NB4 (cell line): Measurements from ENCODE around the gene CIPC.

Experiments used
- DNase-seq: peaks from one replicate; pipeline ENCODE4 v3.0.0; 2010; ENCODE audit warnings: low read depth
- H3K4me3 ChIP-seq: one replicate; pipeline ENCODE4 v1.5.1; 2011; ENCODE audit warnings: mild to moderate bottlenecking, low read depth, low read length, moderate library complexity
- MYC ChIP-seq: IDR thresholded peaks from 2 replicates; pipeline ENCODE4 v1.6.1; 2011; ENCODE audit warnings: low read depth, low read length
- POLR2A ChIP-seq: IDR thresholded peaks from 2 replicates; pipeline ENCODE4 v1.6.1; 2011; ENCODE audit warnings: mild to moderate bottlenecking; ENCODE audit not compliant: insufficient read length; ENCODE audit errors: extremely low read depth
- TF ChIP-seq, protein P1 (sequence below): IDR thresholded peaks from 2 replicates; pipeline ENCODE4 v1.6.1; 2011; ENCODE audit warnings: low read depth, low read length
- TF ChIP-seq, protein P2 (sequence below): IDR thresholded peaks from one replicate; pipeline ENCODE4 v1.5.1; 2012; ENCODE audit warnings: low read depth, low read length

CIPC gene

DNA sequence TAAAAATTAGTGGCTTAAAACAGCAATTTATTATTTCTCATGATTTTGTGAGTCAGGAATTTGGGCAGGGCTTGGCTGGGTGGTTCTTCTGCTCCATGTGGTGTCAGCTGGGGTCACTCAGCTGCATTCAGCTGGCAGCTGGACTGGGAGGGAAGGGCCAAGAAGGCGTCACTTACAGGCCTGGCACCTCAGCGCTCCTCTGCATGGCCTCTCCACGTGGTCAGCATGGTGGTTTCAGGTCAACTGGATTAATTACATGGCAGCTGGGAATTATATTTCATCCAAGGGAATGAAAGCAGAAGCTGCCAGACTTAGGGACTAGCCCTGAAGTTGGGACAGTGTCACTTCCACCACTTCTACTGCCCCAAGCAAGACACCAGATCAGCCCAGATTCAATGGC is 42.1 kb upstream of the CIPC start:
- DNase-seq, result no peak
- no peak overlapping the region for H3K4me3 ChIP-seq
- no peak for TF ChIP-seq MYC
- TF ChIP-seq, protein P1, sequence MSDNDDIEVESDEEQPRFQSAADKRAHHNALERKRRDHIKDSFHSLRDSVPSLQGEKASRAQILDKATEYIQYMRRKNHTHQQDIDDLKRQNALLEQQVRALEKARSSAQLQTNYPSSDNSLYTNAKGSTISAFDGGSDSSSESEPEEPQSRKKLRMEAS, result no peak
- TF ChIP-seq, protein P2, sequence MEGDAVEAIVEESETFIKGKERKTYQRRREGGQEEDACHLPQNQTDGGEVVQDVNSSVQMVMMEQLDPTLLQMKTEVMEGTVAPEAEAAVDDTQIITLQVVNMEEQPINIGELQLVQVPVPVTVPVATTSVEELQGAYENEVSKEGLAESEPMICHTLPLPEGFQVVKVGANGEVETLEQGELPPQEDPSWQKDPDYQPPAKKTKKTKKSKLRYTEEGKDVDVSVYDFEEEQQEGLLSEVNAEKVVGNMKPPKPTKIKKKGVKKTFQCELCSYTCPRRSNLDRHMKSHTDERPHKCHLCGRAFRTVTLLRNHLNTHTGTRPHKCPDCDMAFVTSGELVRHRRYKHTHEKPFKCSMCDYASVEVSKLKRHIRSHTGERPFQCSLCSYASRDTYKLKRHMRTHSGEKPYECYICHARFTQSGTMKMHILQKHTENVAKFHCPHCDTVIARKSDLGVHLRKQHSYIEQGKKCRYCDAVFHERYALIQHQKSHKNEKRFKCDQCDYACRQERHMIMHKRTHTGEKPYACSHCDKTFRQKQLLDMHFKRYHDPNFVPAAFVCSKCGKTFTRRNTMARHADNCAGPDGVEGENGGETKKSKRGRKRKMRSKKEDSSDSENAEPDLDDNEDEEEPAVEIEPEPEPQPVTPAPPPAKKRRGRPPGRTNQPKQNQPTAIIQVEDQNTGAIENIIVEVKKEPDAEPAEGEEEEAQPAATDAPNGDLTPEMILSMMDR, result no peak
- TF ChIP-seq POLR2A, result no peak

- TF ChIP-seq, protein P2, result no peak
- TF ChIP-seq, protein P1, result no peak
- TF ChIP-seq POLR2A (no peak), MYC (no peak)
- H3K4me3 ChIP-seq, result no peak overlapping the region
- DNase-seq, result no peak
Observed at GRCh38 chr14:77058117-77058516, 39.9 kb upstream of the CIPC start.

DNA sequence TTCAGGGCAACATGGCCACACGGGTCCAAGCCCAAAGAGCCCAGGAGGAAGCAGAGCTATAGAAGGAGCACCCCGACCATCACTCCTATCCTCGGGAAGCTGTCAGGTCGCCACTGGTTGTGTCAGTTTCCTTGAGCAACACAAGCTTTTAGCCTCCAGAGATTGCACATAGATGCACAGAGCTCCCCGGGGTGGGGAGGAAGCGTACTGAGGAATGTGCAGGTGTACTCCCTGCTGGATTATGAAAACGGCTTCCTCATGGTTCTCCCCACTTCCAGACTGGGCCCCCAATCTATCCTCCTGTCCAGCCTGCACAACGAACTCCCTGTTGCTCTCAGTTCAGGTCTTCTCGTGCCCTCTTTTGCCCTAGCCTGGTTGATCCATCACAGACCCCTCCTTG is 39.3 kb upstream of the CIPC start:
- no peak for TF ChIP-seq MYC
- TF ChIP-seq, protein P2, result no peak
- TF ChIP-seq, protein P1, result no peak
- no peak for TF ChIP-seq POLR2A
- no peak for DNase-seq
- H3K4me3 ChIP-seq, result no peak overlapping the region

DNA sequence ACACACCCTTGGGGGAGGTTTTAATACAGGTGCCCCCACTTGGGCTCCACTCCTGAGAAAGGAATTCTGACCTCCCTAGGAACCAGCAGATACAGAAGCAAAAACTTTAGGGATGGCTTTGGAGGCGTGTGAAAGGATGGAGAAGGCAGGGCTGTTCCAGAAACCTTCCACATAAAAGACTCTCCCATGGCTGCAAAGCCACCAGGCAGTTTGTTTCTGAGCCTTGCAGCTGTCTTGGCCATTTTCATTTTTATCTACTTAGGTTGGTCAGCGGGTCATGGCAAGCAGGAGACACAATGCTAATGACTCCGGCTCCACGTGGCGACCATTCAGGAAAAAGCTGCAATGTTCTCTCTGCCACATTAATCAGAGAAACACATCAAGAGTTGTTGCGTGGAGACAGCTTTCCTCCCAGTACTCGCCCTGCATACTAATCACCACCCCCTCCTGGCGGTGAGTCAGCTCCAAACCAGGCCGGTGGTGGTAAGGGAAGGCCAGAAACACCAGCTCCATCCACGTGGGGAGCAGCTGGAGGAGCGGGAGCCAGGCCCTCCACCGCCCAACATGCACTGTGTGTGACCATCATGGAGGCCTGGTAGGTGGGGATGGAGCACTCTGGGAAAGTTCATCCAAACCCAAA is 38.7 kb upstream of the CIPC start:
- no peak overlapping the region for H3K4me3 ChIP-seq
- TF ChIP-seq, protein P1, result no peak
- TF ChIP-seq MYC, result no peak
- TF ChIP-seq, protein P2, result no peak
- no peak for TF ChIP-seq POLR2A
- DNase-seq, result peak; percentile 49

DNA sequence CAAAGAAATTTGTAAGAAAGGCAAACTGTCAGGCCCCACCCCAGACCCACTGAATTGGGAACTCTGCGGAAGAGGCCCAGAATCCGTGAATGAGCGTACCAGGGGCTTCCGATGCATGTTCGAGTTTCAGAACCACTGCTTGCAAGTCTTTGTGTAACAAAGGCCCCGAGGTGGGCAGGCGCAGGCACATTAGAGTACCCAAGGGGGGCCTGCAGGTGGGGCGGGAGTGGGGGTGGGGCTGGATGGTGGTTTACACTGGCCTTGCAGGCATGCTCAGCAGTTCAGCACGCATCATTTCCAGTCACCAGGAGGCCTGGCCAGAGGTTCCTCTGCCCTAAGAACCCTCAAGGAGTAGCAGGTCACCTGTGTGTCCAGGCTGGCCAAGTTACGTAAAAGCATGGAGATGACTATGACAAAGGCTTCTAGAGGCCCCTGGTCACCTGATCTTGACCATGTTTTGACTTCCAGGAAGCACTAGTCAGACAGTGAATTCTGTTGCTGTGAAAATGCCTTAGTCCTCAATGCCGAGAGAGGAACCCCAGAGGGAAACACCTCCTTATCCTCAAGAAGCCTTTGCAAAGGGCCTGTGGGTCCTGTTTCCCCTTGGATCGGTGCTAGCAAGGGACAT is 36.3 kb upstream of the CIPC start:
- no peak for DNase-seq
- TF ChIP-seq, protein P2, result no peak
- TF ChIP-seq MYC, result no peak
- no peak for TF ChIP-seq POLR2A
- TF ChIP-seq, protein P1, result no peak
- no peak overlapping the region for H3K4me3 ChIP-seq
